A673 (cell line): ENCODE measurements around the gene TMIE. TPM values are rescaled to one million over a fixed set of nuclear protein-coding genes. Genes with fewer than 3 reads are reported as not detected.

ENCODE experiments used
- BruUV-seq: library from RNA; stranded (reverse); fragments of 400-500 nt; replicated peaks from 2 replicates; lab custom pipeline; 2021; lab: Mats Ljungman, UMichigan
- CTCF ChIA-PET: fragments of 300-600 bp; sonication (Branson Sonifier 250); formaldehyde crosslinking; loops from one replicate; lab custom pipeline; 2022; ENCODE audit warnings: antibody characterized with exemption; lab: Charles Lee
- POLR2A ChIA-PET: fragments of 300-600 bp; sonication (Branson Sonifier 250); formaldehyde crosslinking; loops from one replicate; lab custom pipeline; 2022; ENCODE audit warnings: antibody characterized with exemption; ENCODE audit not compliant: low non-redundant PET; lab: Charles Lee
- DNase-seq: peaks from one replicate; pipeline ENCODE4 v3.0.0-alpha.2; 2015; ENCODE audit warnings: low spot score
- H3K27ac ChIP-seq: fragments of 200-600 bp; sonication (generic); 2 replicates; pipeline ENCODE4 v1.5.1; 2016; ENCODE audit warnings: mixed run types, low read depth, mild to moderate bottlenecking, mixed read lengths, antibody characterized with exemption, low read length; ENCODE audit not compliant: poor library complexity, severe bottlenecking
- H3K27me3 ChIP-seq: fragments of 200-600 bp; sonication (generic); replicated peaks from 2 replicates; pipeline ENCODE4 v1.6.1; 2017; ENCODE audit warnings: mixed run types, low read depth, mild to moderate bottlenecking, mixed read lengths, antibody characterized with exemption, low read length; ENCODE audit not compliant: insufficient read depth, poor library complexity
- H3K36me3 ChIP-seq: fragments of 200-600 bp; sonication (generic); 2 replicates; pipeline ENCODE4 v1.6.1; 2016; ENCODE audit warnings: mixed run types, mild to moderate bottlenecking, mixed read lengths, antibody characterized with exemption, low read length; ENCODE audit not compliant: insufficient read depth, poor library complexity, severe bottlenecking
- H3K4me1 ChIP-seq: fragments of 200-600 bp; sonication (generic); 2 replicates; pipeline ENCODE4 v1.6.1; 2017; ENCODE audit warnings: mixed run types, mild to moderate bottlenecking, mixed read lengths, antibody characterized with exemption, low read length; ENCODE audit not compliant: insufficient read depth, poor library complexity, severe bottlenecking
- H3K4me3 ChIP-seq: fragments of 200-600 bp; sonication (generic); 2 replicates; pipeline ENCODE4 v1.5.1; 2016; ENCODE audit warnings: low read depth, mixed run types, mild to moderate bottlenecking, mixed read lengths, low read length; ENCODE audit not compliant: poor library complexity, severe bottlenecking
- H3K9me3 ChIP-seq: fragments of 200-600 bp; sonication (generic); 2 replicates; pipeline ENCODE4 v1.6.1; 2016; ENCODE audit warnings: mixed run types, low read depth, mild to moderate bottlenecking, mixed read lengths, antibody characterized with exemption, low read length; ENCODE audit not compliant: poor library complexity, severe bottlenecking
- CTCF ChIP-seq: fragments of 300-800, 200-600 bp; sonication (generic); conservative IDR thresholded peaks from 2 replicates; pipeline ENCODE4 v1.5.1; 2017; ENCODE audit warnings: low read depth, mild to moderate bottlenecking, antibody characterized with exemption, low read length, moderate library complexity, mixed read lengths
- EZH2 ChIP-seq: fragments of 200-600 bp; sonication (generic); IDR thresholded peaks from 2 replicates; pipeline ENCODE4 v1.6.1; 2017; ENCODE audit warnings: borderline replicate concordance, low read depth, mild to moderate bottlenecking, mixed read lengths, antibody characterized with exemption, low read length; ENCODE audit not compliant: poor library complexity, severe bottlenecking
- intact Hi-C: fragments of 100-400 bp; cut with micrococcal nuclease; formaldehyde crosslinking; loops from one replicate; pipeline ENCODE4 v1.10.0; 2022; ENCODE audit not compliant: unreplicated experiment
- total RNA-seq: library from RNA; stranded (reverse); gene quantifications from 2 replicates; pipeline ENCODE4 v1.2.3, GENCODE V29; 2021

Gene TMIE
- total RNA-seq, 1 experiment from 2014 or later: not detected

- CTCF ChIA-PET: no interaction called here
- no peaks in the 10 kb centered on the region for H3K36me3 ChIP-seq
- intact Hi-C loops: no loop called here
- no peaks in the 10 kb centered on the region for H3K9me3 ChIP-seq
- H3K4me3 ChIP-seq: no peak overlapping the region
- H3K4me1 ChIP-seq: no peaks in the 10 kb centered on the region
- DNase-seq: no peak
- H3K27me3 ChIP-seq: no peaks in the 10 kb centered on the region
- BruUV-seq: no TSS peak
- H3K27ac ChIP-seq: no peak overlapping the region
- TF ChIP-seq EZH2 (no peak), CTCF (no peak)
- POLR2A ChIA-PET: no interaction called here
Measured at GRCh38 chr3:46709721-46710120, 8.5 kb downstream of the TMIE start.

- no peaks in the 10 kb centered on the region for H3K36me3 ChIP-seq
- H3K4me3 ChIP-seq: no peak overlapping the region
- no peaks in the 10 kb centered on the region for H3K27me3 ChIP-seq
- ChIA-PET CTCF (no interaction called here), POLR2A (no interaction called here)
- no peaks in the 10 kb centered on the region for H3K9me3 ChIP-seq
- TF ChIP-seq EZH2 (no peak), CTCF (no peak)
- intact Hi-C loops: no loop called here
- H3K4me1 ChIP-seq: no peaks in the 10 kb centered on the region
- no peak for DNase-seq
- H3K27ac ChIP-seq: no peak overlapping the region
- no TSS peak for BruUV-seq
Measured at GRCh38 chr3:46710229-46710628, 9.0 kb downstream of the TMIE start.

- DNase-seq: no peak
- Histone ChIP-seq H3K36me3 (no peaks in the 10 kb centered on the region), H3K27me3 (no peaks in the 10 kb centered on the region), H3K27ac (no peak overlapping the region), H3K4me3 (no peak overlapping the region), H3K4me1 (no peaks in the 10 kb centered on the region), H3K9me3 (no peaks in the 10 kb centered on the region)
- POLR2A ChIA-PET: no interaction called here
- intact Hi-C loops: no loop called here
- BruUV-seq: no TSS peak
- TF ChIP-seq EZH2 (no peak), CTCF (no peak)
- CTCF ChIA-PET: no interaction called here
Measured at GRCh38 chr3:46710671-46711295, 9.6 kb downstream of the TMIE start.
